OCI-LY3 (cell line): ENCODE data around the gene G6PD.
"Not testable (repeated sequence)": the region's sequence is repeated elsewhere in the genome, so short reads cannot be mapped to it uniquely, and the experiment has no call there.

Experiments used
- CTCF ChIP-seq: fragments of 200-600, 300-600 bp; sonication (generic); IDR thresholded peaks from 2 replicates; pipeline ENCODE4 v1.5.1; 2014; ENCODE audit warnings: antibody characterized with exemption, low read length, low read depth
- EZH2phosphoT487 ChIP-seq: fragments of 200-600 bp; shearing (Covaris generic); IDR thresholded peaks from 2 replicates; pipeline ENCODE4 v1.6.1; 2018; ENCODE audit warnings: antibody characterized with exemption, mixed run types, low read depth

GRCh38 chrX:154584585-154585183 lies 38.0 kb upstream of the G6PD start, which contains the start of gene CTAG1A:
- not testable (repeated sequence) for TF ChIP-seq EZH2phosphoT487, CTCF
